Measurements from ENCODE around the gene FCHSD1. TPM values are rescaled to one million over a fixed set of nuclear protein-coding genes. Genes with fewer than 3 reads are reported as not detected.

The FCHSD1 gene
- total RNA-seq, 1 donor, result 22.4 TPM

- Histone ChIP-seq H3K27me3 (ENCODE audit: insufficient read depth, low read length) (no peaks in the 10 kb centered on the region), H3K4me1 (ENCODE audit: insufficient read depth, low read length) (peaks cover 27% of the 10 kb centered on the region), H3K4me2 (ENCODE audit: insufficient read depth, low read length) (no peak overlapping the region), H2AFZ (ENCODE audit: low read length) (no peak overlapping the region), H3K9me3 (ENCODE audit: low read depth, low read length) (no peaks in the 10 kb centered on the region), H3K36me3 (ENCODE audit: insufficient read depth, low read length) (no peaks in the 10 kb centered on the region), H3K4me3 (ENCODE audit: insufficient read depth, low read length) (no peak overlapping the region), H3K79me2 (ENCODE audit: insufficient read depth, low read length) (peaks cover 76% of the 10 kb centered on the region), H4K20me1 (ENCODE audit: insufficient read depth, low read length) (no peaks in the 10 kb centered on the region), H3K27ac (ENCODE audit: low read depth, low read length) (no peak overlapping the region)
- no peak for TF ChIP-seq CTCF (IDR thresholded peaks at IDR 0.05; ENCODE audit: extremely low read depth, low read depth, low read length)
- DNase-seq (ENCODE audit: insufficient read length, low spot score, missing footprints), result no peak
These were observed 43.2 kb downstream of the FCHSD1 start for GRCh38 chr5:141608046-141608445.

GRCh38 chr5:141605523-141606277 lies 45.5 kb downstream of the FCHSD1 start:
- Histone ChIP-seq H3K4me1 (ENCODE audit: insufficient read depth, low read length) (peaks cover 27% of the 10 kb centered on the region), H3K9me3 (ENCODE audit: low read depth, low read length) (no peaks in the 10 kb centered on the region), H3K27ac (ENCODE audit: low read depth, low read length) (peak overlapping the region; percentile 95), H3K27me3 (ENCODE audit: insufficient read depth, low read length) (no peaks in the 10 kb centered on the region), H3K79me2 (ENCODE audit: insufficient read depth, low read length) (peaks cover 76% of the 10 kb centered on the region), H3K36me3 (ENCODE audit: insufficient read depth, low read length) (no peaks in the 10 kb centered on the region), H3K4me3 (ENCODE audit: insufficient read depth, low read length) (peak overlapping the region; percentile 18), H2AFZ (ENCODE audit: low read length) (peak overlapping the region; percentile 37), H4K20me1 (ENCODE audit: insufficient read depth, low read length) (no peaks in the 10 kb centered on the region), H3K4me2 (ENCODE audit: insufficient read depth, low read length) (peak overlapping the region; percentile 44)
- no peak for TF ChIP-seq CTCF (IDR thresholded peaks at IDR 0.05; ENCODE audit: extremely low read depth, low read depth, low read length)
- DNase-seq (ENCODE audit: insufficient read length, low spot score, missing footprints), result peak; percentile 53

GRCh38 chr5:141603923-141604717 lies 47.1 kb downstream of the FCHSD1 start:
- peaks cover 78% of the 10 kb centered on the region for H3K79me2 ChIP-seq (ENCODE audit: insufficient read depth, low read length)
- peak overlapping the region; percentile 95 for H3K27ac ChIP-seq (ENCODE audit: low read depth, low read length)
- H3K4me1 ChIP-seq (ENCODE audit: insufficient read depth, low read length), result peaks cover 34% of the 10 kb centered on the region

More at GRCh38 chr5:141603923-141604717, 47.1 kb downstream of the FCHSD1 start:
- Histone ChIP-seq H3K4me2 (ENCODE audit: insufficient read depth, low read length) (peak overlapping the region; percentile 46), H2AFZ (ENCODE audit: low read length) (no peak overlapping the region), H3K36me3 (ENCODE audit: insufficient read depth, low read length) (no peaks in the 10 kb centered on the region), H3K9me3 (ENCODE audit: low read depth, low read length) (no peaks in the 10 kb centered on the region), H3K4me3 (ENCODE audit: insufficient read depth, low read length) (peak overlapping the region; percentile 9), H4K20me1 (ENCODE audit: insufficient read depth, low read length) (no peaks in the 10 kb centered on the region), H3K27me3 (ENCODE audit: insufficient read depth, low read length) (no peaks in the 10 kb centered on the region)
- TF ChIP-seq CTCF (IDR thresholded peaks at IDR 0.05; ENCODE audit: extremely low read depth, low read depth, low read length), result no peak
- DNase-seq (ENCODE audit: insufficient read length, low spot score, missing footprints), result peak; percentile 78

Data from osteoblast (primary cell).